OCI-M1 (cell line): ENCODE results near the gene WDR59.
"Not testable (repeated sequence)": the region's sequence is repeated elsewhere in the genome, so short reads cannot be mapped to it uniquely, and the experiment has no call there.

ENCODE experiments used
- DNase-seq: peaks from one replicate; lab custom pipeline; 2025; lab: John Stamatoyannopoulos, UW

WDR59 gene

DNA sequence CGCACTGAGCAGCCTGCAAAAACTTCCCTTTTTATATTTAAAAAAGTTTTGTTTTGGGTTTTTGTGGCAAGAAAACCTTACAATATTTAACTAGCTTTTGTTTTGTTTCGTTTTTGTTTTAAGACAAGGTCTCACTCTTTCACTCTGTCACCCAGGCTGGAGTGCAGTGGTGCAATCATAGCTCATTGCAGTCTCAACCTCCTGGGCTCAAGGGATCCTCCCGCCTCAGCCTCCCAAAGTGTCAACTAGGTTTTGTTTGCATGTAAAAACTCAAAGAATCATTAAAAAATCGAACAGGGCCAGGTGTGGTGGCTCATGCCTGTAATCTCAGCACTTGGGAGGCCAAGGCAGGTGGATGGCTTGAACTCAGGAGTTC lies 132.4 kb downstream of the WDR59 start:
- DNase-seq, result no peak

- no peak for DNase-seq
Measured at GRCh38 chr16:74850027-74850426, 134.9 kb downstream of the WDR59 start.

DNA sequence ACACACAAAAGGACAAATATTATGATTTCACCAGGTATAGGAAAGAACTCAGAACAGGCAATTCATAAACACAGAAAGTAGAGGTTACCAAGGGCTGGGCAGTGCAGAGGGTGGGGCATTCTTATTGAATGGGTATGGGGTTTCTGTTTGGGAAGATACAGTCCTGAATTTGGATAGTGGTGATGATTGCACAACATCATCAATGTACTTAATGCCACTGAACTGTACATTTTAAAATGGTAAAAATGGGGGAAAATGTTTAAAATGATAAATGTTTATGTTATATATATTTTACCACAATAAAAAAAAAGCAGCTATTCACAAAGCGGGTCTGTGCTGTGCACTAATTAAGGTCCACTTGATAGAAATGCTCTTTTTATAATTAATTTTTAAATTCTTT lies 137.7 kb downstream of the WDR59 start:
- no peak for DNase-seq

GRCh38 chr16:74846714-74847113 lies 138.2 kb downstream of the WDR59 start:
- no peak for DNase-seq

DNA sequence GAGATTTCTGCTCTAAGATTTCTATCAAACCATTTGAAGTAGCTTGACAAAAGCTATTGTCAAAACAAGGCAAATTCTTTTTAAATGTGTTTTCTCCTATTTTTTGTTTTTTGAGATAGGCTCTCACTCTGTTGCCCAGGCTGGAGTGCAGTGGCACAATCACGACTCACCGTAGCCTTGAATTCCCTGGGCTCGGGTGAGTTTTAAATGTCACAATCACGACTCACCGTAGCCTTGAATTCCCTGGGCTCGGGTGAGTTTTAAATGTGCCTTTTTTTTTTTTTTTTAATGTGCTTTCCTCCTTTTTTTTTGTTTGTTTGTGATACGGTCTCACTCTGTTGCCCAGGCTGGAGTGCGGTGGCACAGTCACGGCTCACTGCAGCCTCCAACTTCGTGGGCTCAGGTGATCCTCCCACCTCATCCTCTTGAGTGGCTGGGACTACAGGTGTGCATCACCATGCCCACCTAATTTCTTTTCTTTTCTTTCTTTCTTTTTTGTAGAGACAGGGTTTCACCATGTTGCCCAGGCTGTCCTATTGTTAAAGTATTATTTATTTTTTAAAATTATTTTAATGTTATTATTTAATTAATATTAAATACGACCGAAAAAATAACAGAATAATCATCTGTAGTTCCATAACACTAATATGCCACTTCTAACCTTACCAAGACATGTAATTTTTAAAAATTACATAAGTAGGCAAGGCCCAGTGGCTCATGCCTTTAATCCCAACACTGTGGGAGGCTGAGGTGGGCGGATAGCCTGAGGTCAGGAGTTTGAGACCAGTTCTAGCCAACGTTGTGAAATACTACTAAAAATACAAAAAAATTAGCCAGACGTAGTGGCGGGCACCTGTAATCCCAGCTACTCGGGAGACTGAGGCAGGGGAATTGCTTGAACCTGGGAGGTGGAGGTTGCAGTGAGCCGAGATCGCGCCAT lies 140.6 kb downstream of the WDR59 start:
- no peak for DNase-seq

- DNase-seq, result not testable (repeated sequence)
Measured at GRCh38 chr16:74843381-74844035, 141.4 kb downstream of the WDR59 start.

- DNase-seq, result no peak
Measured at GRCh38 chr16:74842413-74842812, 142.5 kb downstream of the WDR59 start.

DNA sequence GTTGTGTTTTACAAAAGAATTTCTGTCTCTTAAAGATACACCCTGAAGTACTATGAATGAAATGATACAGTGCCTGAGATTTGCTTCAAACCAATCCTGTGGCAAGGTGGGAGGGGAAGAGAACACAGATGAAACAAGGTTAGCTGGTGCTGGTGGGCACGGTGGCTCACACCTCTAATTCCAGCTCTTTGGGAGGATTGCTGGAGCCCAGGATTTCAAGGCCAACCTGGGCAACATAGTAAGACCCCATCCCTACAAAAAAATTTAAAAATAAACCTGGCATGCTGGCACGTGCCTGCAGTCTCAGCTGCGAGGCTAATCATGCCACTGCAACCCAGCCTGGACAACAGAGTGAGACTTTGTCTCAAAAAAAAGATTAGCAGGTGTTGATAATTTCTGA lies 143.0 kb downstream of the WDR59 start:
- no peak for DNase-seq

GRCh38 chr16:74841469-74841868 lies 143.5 kb downstream of the WDR59 start:
- DNase-seq, result no peak

DNA sequence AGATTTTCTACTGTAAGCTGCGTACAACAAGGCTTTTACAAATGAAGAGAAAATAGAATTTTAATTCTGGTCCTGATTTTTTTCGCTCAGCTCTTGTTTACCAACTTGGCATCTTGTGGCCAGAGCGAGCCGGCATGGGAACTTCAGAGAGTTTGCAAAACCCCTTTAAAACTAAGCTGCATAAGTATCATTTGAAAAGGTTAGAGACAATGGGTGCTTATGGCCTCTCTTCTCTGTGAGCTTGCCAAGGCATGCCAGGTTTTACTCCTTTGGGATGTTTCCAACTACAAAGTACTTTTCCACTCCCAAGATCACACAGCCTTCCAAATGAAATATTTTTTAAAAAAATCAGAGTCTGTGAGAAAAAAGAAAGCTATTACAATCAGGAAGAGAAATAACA lies 147.9 kb downstream of the WDR59 start:
- DNase-seq, result no peak

GRCh38 chr16:74836111-74836671 lies 148.7 kb downstream of the WDR59 start:
- DNase-seq, result no peak

DNA sequence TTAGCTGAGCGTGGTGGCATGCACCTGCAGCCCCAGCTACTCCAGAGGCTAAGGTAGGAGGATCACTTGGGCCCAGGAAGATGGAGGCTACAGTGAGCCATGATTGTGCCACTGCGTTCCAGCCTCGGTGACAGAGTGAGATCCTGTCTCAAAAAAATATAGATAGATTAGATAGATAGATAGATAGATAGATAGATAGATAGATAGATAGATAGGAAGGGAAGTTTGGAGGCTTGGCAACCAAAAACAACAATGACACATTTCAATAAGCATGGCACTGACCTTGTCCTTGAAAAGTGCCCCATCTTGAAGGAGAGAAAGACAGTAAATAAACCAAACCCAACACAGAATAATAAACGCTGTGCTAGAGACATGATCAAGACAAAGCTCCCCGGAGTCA lies 152.7 kb downstream of the WDR59 start:
- DNase-seq, result no peak

- DNase-seq, result no peak
Measured at GRCh38 chr16:74831467-74831866, 153.5 kb downstream of the WDR59 start.

DNA sequence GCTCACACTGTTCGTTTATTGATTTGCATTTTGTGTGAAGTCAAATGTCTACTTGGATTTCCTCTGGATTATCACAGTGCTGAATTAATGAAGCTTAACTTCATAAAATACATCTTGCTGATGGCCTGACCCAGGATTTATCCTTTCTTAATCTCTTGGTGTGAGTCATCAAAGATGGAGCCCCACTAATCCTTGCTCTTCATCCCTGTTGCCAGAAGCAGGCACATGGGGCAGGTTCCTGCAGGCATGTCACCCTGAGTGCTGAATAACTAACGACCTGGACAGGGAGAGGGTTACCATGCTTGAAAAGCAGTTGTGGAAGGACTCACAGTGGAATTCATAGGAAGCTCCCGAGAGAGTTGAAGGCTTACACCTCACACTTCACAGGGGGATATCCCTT lies 154.3 kb downstream of the WDR59 start:
- DNase-seq, result no peak

DNA sequence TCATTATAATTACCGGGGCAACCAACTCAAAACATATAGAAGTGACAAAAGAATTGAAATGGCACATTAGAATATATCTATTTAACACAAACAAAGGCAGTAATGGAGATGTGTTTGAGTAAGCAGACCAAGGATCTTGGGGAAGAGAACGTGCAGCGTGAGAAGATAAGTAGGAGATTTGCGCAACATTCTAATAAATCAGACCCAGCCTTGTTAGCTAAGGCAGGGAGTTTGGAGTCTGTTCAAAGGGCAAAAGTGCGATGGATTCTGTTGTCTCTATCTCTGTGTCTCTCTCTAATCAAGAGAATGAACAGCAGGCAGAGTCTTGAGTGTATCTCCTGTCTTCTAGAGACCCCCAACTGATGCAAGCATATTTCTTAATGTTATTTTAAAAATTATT lies 155.3 kb downstream of the WDR59 start:
- no peak for DNase-seq

- DNase-seq, result no peak
Measured at GRCh38 chr16:74825941-74826340, 159.0 kb downstream of the WDR59 start.

- DNase-seq, result no peak
Measured at GRCh38 chr16:74825016-74825415, 159.9 kb downstream of the WDR59 start.
